Psoas muscle (tissue), 8 donors: Measurements from ENCODE around the gene PRKCA. TPM values are rescaled to one million over a fixed set of nuclear protein-coding genes. Genes with fewer than 3 reads are reported as not detected.

Experiments used
- ATAC-seq, 4 donors: fragments of 200-7000 bp; cut with Tn5 transposase; one replicate each; pipeline ENCODE4 v1.9.1; 2020; ENCODE audit warnings: moderate library complexity in 3 of 4, mild to moderate bottlenecking in 2 of 4
- DNase-seq, 2 donors: peaks; one replicate each; pipeline ENCODE4 v3.0.0-alpha.2; 2020
- H3K27ac ChIP-seq: fragments of 200-600 bp; one replicate; pipeline ENCODE4 v1.8.0; 2022
- H3K27me3 ChIP-seq, 3 donors: fragments of 200-600 bp in 1 of 3; one replicate each; pipeline versions ENCODE4 v1.6.1 to v1.8.0; 2013 to 2022; ENCODE audit warnings: low read length in 2 of 3, mild to moderate bottlenecking in 2 of 3, moderate library complexity in 1 of 3; ENCODE audit not compliant: insufficient read depth in 3 of 3
- H3K36me3 ChIP-seq, 2 donors: fragments of 200-600 bp in 1 of 2; one replicate each; pipeline versions ENCODE4 v1.6.1 to v1.8.0; 2013 to 2022; ENCODE audit warnings: low read depth in 1 of 2, mild to moderate bottlenecking in 1 of 2, moderate library complexity in 1 of 2; ENCODE audit not compliant: insufficient read depth in 1 of 2
- H3K4me1 ChIP-seq: fragments of 200-600 bp; one replicate; pipeline ENCODE4 v1.8.0; 2022
- H3K4me3 ChIP-seq: fragments of 200-600 bp; one replicate; pipeline ENCODE4 v1.8.0; 2022; ENCODE audit warnings: mild to moderate bottlenecking
- H3K9me3 ChIP-seq: fragments of 200-600 bp; one replicate; pipeline ENCODE4 v1.8.0; 2022
- CTCF ChIP-seq: fragments of 200-600 bp; IDR thresholded peaks from one replicate; pipeline ENCODE4 v1.8.0; 2022; ENCODE audit warnings: antibody characterized with exemption
- WGBS, 3 donors: extraction: QIAGEN DNeasy Blood & Tissue Kit; methylation state at CpG; one replicate each; pipeline versions ENCODE4 v1.1.6 to v1.1.7; 2013; 5-methylcytosine and 5-hydroxymethylcytosine counted together
- intact Hi-C, 2 donors: fragments of 100-400 bp; cut with DNase I; formaldehyde crosslinking; loops; one replicate each; pipeline versions ENCODE4 v1.11.0 to v1.14.2; 2022
- polyA plus RNA-seq, 3 donors: library from polyadenylated mRNA; stranded (reverse); fragments of 200-250 nt; gene quantifications; one replicate each; pipeline ENCODE4 v1.2.3, GENCODE V29; 2013
- total RNA-seq, 4 donors: library from RNA; stranded (reverse); fragmentation: NEBNext Ultra II Directional in 2 of 4; extraction: Animal tissue kit (Norgen Biotek cat#: 25700) in 2 of 4; gene quantifications; one replicate each; pipeline versions ENCODE4 v1.2.1 to v1.2.4, GENCODE V29; 2021 to 2023
- donor health status: healthy with polysubstance abuse.
- donor health status: DM: no; HTN: no; CAD: no; lungs with moderate emphysema.
- donor health status: Bipolar disorder and iron deficiency.
- donor health status: healthy.
- donor health status: DM: yes; HTN: yes; CAD: no.
- donor health status: DM: no; HTN: no; CAD: no.
- donor health status: DM: no; HTN: no; CAD: no.
- donor health status: DM: yes; HTN: yes; CAD: no.

The PRKCA gene
- total and polyA plus RNA-seq, 7 donors: 0.35 to 15.5 (median 8.2) TPM

- H3K27me3 ChIP-seq: no peaks in the 10 kb centered on the region
- TF ChIP-seq CTCF: no peak
- H3K9me3 ChIP-seq: no peaks in the 10 kb centered on the region
- H3K4me1 ChIP-seq: no peaks in the 10 kb centered on the region
- no peak overlapping the region for H3K4me3 ChIP-seq
- intact Hi-C loops: no loop called here
- no peak for DNase-seq
- H3K27ac ChIP-seq: no peak overlapping the region
- WGBS, 3 donors: 85 to 90% (median 88%) methylated on average over 14 of the region's 14 CpGs
- no peaks in the 10 kb centered on the region for H3K36me3 ChIP-seq
- no peak for ATAC-seq
Observed at GRCh38 chr17:66602659-66603384, 300.4 kb downstream of the PRKCA start.

DNA sequence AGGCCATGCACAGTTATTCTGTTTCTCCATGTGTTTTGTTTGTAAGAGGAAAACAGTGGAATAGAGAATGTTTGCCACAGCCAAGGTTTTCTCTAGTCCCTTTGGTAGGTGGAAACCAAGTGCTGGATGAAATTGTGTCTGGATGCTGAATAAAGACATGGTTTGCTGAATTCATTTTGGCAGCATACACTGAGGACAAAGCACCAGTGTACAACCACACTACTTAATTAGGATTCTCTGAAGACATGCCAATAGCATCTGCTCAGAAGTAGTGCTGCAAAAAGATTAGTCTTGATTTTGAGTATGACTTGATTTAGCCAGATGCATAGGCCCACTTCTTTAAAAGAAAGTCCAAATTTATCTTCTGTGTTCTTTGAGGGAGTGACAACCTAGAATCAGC is 302.0 kb downstream of the PRKCA start:
- no peak for TF ChIP-seq CTCF
- intact Hi-C loops: no loop called here
- Histone ChIP-seq H3K4me1 (no peaks in the 10 kb centered on the region), H3K9me3 (no peaks in the 10 kb centered on the region), H3K27ac (no peak overlapping the region), H3K27me3 (no peaks in the 10 kb centered on the region), H3K36me3 (no peaks in the 10 kb centered on the region), H3K4me3 (no peak overlapping the region)
- no peak for ATAC-seq
- no peak for DNase-seq

GRCh38 chr17:66605541-66605940 is 303.1 kb downstream of the PRKCA start:
- intact Hi-C loops: no loop called here
- no peak for ATAC-seq
- H3K4me3 ChIP-seq: no peak overlapping the region
- no peaks in the 10 kb centered on the region for H3K27me3 ChIP-seq
- H3K4me1 ChIP-seq: no peaks in the 10 kb centered on the region
- no peaks in the 10 kb centered on the region for H3K36me3 ChIP-seq
- no peak for DNase-seq
- TF ChIP-seq CTCF: no peak
- H3K9me3 ChIP-seq: no peaks in the 10 kb centered on the region
- WGBS, 3 donors: 65 to 77% (median 75%) methylated on average over 4 of the region's 4 CpGs
- H3K27ac ChIP-seq: no peak overlapping the region

DNA sequence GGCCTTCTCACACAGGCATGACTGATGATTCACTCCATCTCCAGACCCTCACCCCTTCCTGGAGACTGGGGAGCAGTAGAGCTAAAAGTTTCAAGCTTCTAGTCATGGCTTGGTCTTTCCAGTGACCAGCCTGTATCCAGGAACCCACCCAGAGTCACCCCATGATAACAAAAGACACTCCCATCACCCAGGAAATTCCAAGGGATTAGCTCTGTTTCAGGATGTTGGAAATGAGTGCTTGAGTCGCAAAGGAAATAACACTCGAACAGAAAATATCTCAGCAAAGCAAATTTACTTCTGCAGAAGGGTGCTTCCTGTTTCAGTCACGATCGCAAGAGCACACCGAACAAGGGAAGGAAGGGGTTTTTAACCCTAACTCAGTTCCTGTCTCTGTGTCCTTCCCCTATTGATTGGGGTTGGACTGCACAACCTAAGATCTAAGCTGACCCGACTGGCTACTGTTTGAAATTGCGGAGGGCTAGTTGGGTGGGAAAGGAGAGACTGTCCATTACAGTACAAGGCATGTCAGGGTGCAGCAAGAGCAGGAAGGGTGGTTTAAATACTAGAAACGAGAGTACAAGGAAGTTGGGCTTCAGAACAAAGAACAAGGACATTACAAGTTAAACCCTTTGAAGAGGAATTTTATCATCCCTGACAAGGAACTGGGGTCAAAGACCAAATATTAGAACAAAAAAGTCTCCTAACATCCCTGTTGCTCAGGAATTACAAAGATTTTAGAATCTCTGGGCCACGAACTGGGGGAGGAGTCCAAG is 308.1 kb downstream of the PRKCA start:
- intact Hi-C loops: no loop called here
- H3K4me1 ChIP-seq: no peaks in the 10 kb centered on the region
- H3K4me3 ChIP-seq: no peak overlapping the region
- H3K27ac ChIP-seq: no peak overlapping the region
- no peak for DNase-seq
- no peaks in the 10 kb centered on the region for H3K9me3 ChIP-seq
- 59 to 62% (median 62%) methylated on average over 9 of the region's 9 CpGs for WGBS, 3 donors
- no peak for ATAC-seq
- no peak for TF ChIP-seq CTCF
- H3K27me3 ChIP-seq: no peaks in the 10 kb centered on the region
- H3K36me3 ChIP-seq: no peaks in the 10 kb centered on the region
